ENCODE measurements around the gene XKR8.

- TF ChIP-seq CTCF (IDR thresholded peaks at IDR 0.05), result no peak
- no peak for TF ChIP-seq POLR2A (IDR thresholded peaks at IDR 0.05)
- no peak for TF ChIP-seq POLR2AphosphoS5 (IDR thresholded peaks at IDR 0.05)
Observed at GRCh38 chr1:27979859-27980201, 20.1 kb downstream of the XKR8 start.

All from gastroesophageal sphincter (tissue), 3 donors.